Rectal smooth muscle tissue (tissue), 1 donor: ENCODE results near the gene IL36RN.

ENCODE experiments used
- H3K27ac ChIP-seq: one replicate; pipeline ENCODE4 v1.7.0; 2013; ENCODE audit warnings: low read depth, low read length, inconsistent platforms
- H3K27me3 ChIP-seq: one replicate; pipeline ENCODE4 v1.7.0; 2013; ENCODE audit warnings: low read length; ENCODE audit not compliant: control insufficient read depth, insufficient read depth
- H3K36me3 ChIP-seq: one replicate; pipeline ENCODE4 v1.7.0; 2013; ENCODE audit warnings: low read length; ENCODE audit not compliant: control insufficient read depth, insufficient read depth
- H3K4me1 ChIP-seq: one replicate; pipeline ENCODE4 v1.7.0; 2013; ENCODE audit warnings: low read length; ENCODE audit not compliant: control insufficient read depth, insufficient read depth
- H3K4me3 ChIP-seq: one replicate; pipeline ENCODE4 v1.7.0; 2013; ENCODE audit warnings: low read length
- H3K9ac ChIP-seq: one replicate; pipeline ENCODE4 v1.7.0; 2013; ENCODE audit warnings: low read length

The IL36RN gene

GRCh38 chr2:113053666-113054065, 5.3 kb upstream of the IL36RN start:
- H3K4me3 ChIP-seq, result no peak overlapping the region
- no peaks in the 10 kb centered on the region for H3K27me3 ChIP-seq
- H3K27ac ChIP-seq, result no peak overlapping the region
- no peak overlapping the region for H3K9ac ChIP-seq
- H3K36me3 ChIP-seq, result no peaks in the 10 kb centered on the region
- H3K4me1 ChIP-seq, result no peaks in the 10 kb centered on the region

GRCh38 chr2:113054066-113054465, 4.9 kb upstream of the IL36RN start:
- no peak overlapping the region for H3K9ac ChIP-seq
- H3K27me3 ChIP-seq, result no peaks in the 10 kb centered on the region
- no peak overlapping the region for H3K4me3 ChIP-seq
- H3K27ac ChIP-seq, result no peak overlapping the region
- no peaks in the 10 kb centered on the region for H3K4me1 ChIP-seq
- H3K36me3 ChIP-seq, result no peaks in the 10 kb centered on the region

GRCh38 chr2:113056521-113056920, 2.5 kb upstream of the IL36RN start:
- H3K27me3 ChIP-seq, result no peaks in the 10 kb centered on the region
- no peak overlapping the region for H3K27ac ChIP-seq
- H3K9ac ChIP-seq, result no peak overlapping the region
- H3K36me3 ChIP-seq, result no peaks in the 10 kb centered on the region
- no peak overlapping the region for H3K4me3 ChIP-seq
- no peaks in the 10 kb centered on the region for H3K4me1 ChIP-seq

GRCh38 chr2:113057117-113057516, 1.9 kb upstream of the IL36RN start:
- Histone ChIP-seq H3K9ac (no peak overlapping the region), H3K4me1 (no peaks in the 10 kb centered on the region), H3K27me3 (no peaks in the 10 kb centered on the region), H3K4me3 (no peak overlapping the region), H3K27ac (no peak overlapping the region), H3K36me3 (no peaks in the 10 kb centered on the region)

- H3K27me3 ChIP-seq, result no peaks in the 10 kb centered on the region
- H3K9ac ChIP-seq, result no peak overlapping the region
- no peaks in the 10 kb centered on the region for H3K4me1 ChIP-seq
- H3K27ac ChIP-seq, result no peak overlapping the region
- no peak overlapping the region for H3K4me3 ChIP-seq
- no peaks in the 10 kb centered on the region for H3K36me3 ChIP-seq
Observed at GRCh38 chr2:113058411-113058994, 495 bp upstream of the IL36RN start.

GRCh38 chr2:113060396-113060795, 1.4 kb downstream of the IL36RN start:
- Histone ChIP-seq H3K4me1 (no peaks in the 10 kb centered on the region), H3K4me3 (no peak overlapping the region), H3K27me3 (no peaks in the 10 kb centered on the region), H3K9ac (no peak overlapping the region), H3K27ac (no peak overlapping the region), H3K36me3 (no peaks in the 10 kb centered on the region)

GRCh38 chr2:113060796-113061195, 1.8 kb downstream of the IL36RN start:
- Histone ChIP-seq H3K9ac (no peak overlapping the region), H3K27me3 (no peaks in the 10 kb centered on the region), H3K4me1 (no peaks in the 10 kb centered on the region), H3K27ac (no peak overlapping the region), H3K4me3 (no peak overlapping the region), H3K36me3 (no peaks in the 10 kb centered on the region)

GRCh38 chr2:113061241-113061640, 2.2 kb downstream of the IL36RN start:
- no peaks in the 10 kb centered on the region for H3K4me1 ChIP-seq
- H3K27me3 ChIP-seq, result no peaks in the 10 kb centered on the region
- H3K9ac ChIP-seq, result no peak overlapping the region
- no peak overlapping the region for H3K27ac ChIP-seq
- H3K36me3 ChIP-seq, result no peaks in the 10 kb centered on the region
- H3K4me3 ChIP-seq, result no peak overlapping the region

GRCh38 chr2:113061896-113062770, 3.1 kb downstream of the IL36RN start:
- Histone ChIP-seq H3K9ac (no peak overlapping the region), H3K4me3 (no peak overlapping the region), H3K27ac (no peak overlapping the region), H3K36me3 (no peaks in the 10 kb centered on the region), H3K4me1 (no peaks in the 10 kb centered on the region), H3K27me3 (no peaks in the 10 kb centered on the region)

GRCh38 chr2:113064281-113064680, 5.3 kb downstream of the IL36RN start:
- Histone ChIP-seq H3K4me1 (no peaks in the 10 kb centered on the region), H3K4me3 (no peak overlapping the region), H3K36me3 (no peaks in the 10 kb centered on the region), H3K27me3 (no peaks in the 10 kb centered on the region), H3K27ac (no peak overlapping the region), H3K9ac (no peak overlapping the region)

GRCh38 chr2:113064898-113065297, 5.9 kb downstream of the IL36RN start:
- Histone ChIP-seq H3K27me3 (no peaks in the 10 kb centered on the region), H3K36me3 (no peaks in the 10 kb centered on the region), H3K4me1 (no peaks in the 10 kb centered on the region)

GRCh38 chr2:113067681-113068080, 8.7 kb downstream of the IL36RN start, which contains the start of gene IL1F10:
TSS of gene IL1F10 (plus strand) at chr2:113067970. CDS start at chr2:113072739, 4,769 bp downstream.
- Histone ChIP-seq H3K4me1 (no peaks in the 10 kb centered on the region), H3K27me3 (no peaks in the 10 kb centered on the region), H3K9ac (no peak within 1 kb of the TSS), H3K36me3 (no peaks in the 10 kb centered on the region), H3K4me3 (no peak within 1 kb of the TSS), H3K27ac (no peak within 1 kb of the TSS)

More at GRCh38 chr2:113064898-113065297, 5.9 kb downstream of the IL36RN start:
- Histone ChIP-seq H3K9ac (no peak overlapping the region), H3K4me3 (no peak overlapping the region), H3K27ac (no peak overlapping the region)

GRCh38 chr2:113068249-113068648, 9.3 kb downstream of the IL36RN start:
- no peak overlapping the region for H3K4me3 ChIP-seq
- H3K36me3 ChIP-seq, result no peaks in the 10 kb centered on the region
- H3K27me3 ChIP-seq, result no peaks in the 10 kb centered on the region
- no peaks in the 10 kb centered on the region for H3K4me1 ChIP-seq
- H3K9ac ChIP-seq, result no peak overlapping the region
- no peak overlapping the region for H3K27ac ChIP-seq
